ENCODE data around the gene PGM1. TPM values are rescaled to one million over a fixed set of nuclear protein-coding genes. Genes with fewer than 3 reads are reported as not detected.

Gene PGM1
- total RNA-seq, 6 experiments from 2014 or later, result 31.6 to 46.2 (median 32.9) TPM

DNA sequence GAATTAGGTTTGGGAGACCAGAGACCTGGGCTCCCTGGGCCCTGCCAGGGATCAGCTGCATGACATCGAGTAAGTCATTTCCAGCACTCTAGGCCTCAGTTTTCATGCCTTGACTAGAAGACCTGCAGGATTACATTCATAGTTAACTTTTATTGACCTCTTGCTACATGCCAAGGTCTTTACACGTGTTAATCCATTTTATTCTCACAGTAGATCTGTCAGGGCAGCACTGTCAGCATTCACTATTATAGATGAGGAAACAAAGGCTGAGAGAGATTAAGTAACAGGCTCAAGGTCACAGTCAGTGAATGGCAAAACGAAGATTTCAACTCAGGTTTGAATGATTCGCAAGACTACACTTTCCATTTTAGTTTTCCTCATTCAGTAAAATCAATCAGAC, 37.0 kb downstream of the PGM1 start:
- peaks cover 50% of the 10 kb centered on the region for H3K4me1 Mint-ChIP-seq (ENCODE audit: low read depth)
- TF ChIP-seq, protein P1, sequence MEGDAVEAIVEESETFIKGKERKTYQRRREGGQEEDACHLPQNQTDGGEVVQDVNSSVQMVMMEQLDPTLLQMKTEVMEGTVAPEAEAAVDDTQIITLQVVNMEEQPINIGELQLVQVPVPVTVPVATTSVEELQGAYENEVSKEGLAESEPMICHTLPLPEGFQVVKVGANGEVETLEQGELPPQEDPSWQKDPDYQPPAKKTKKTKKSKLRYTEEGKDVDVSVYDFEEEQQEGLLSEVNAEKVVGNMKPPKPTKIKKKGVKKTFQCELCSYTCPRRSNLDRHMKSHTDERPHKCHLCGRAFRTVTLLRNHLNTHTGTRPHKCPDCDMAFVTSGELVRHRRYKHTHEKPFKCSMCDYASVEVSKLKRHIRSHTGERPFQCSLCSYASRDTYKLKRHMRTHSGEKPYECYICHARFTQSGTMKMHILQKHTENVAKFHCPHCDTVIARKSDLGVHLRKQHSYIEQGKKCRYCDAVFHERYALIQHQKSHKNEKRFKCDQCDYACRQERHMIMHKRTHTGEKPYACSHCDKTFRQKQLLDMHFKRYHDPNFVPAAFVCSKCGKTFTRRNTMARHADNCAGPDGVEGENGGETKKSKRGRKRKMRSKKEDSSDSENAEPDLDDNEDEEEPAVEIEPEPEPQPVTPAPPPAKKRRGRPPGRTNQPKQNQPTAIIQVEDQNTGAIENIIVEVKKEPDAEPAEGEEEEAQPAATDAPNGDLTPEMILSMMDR (IDR thresholded peaks at IDR 0.05), result no peak
- peak overlapping the region; percentile 50; the same call in 1 of the 2 replicates for H3K27ac Mint-ChIP-seq
- no peaks in the 10 kb centered on the region for H3K9me3 Mint-ChIP-seq
- no peak for DNase-seq
- H3K27me3 Mint-ChIP-seq (ENCODE audit: insufficient read depth), result no peaks in the 10 kb centered on the region; the same call in 1 of the 2 replicates
- no peak overlapping the region for H3K4me3 Mint-ChIP-seq
- peaks cover 11% of the 10 kb centered on the region; the same call in 1 of the 2 replicates for H3K36me3 Mint-ChIP-seq (ENCODE audit: low read depth)

DNA sequence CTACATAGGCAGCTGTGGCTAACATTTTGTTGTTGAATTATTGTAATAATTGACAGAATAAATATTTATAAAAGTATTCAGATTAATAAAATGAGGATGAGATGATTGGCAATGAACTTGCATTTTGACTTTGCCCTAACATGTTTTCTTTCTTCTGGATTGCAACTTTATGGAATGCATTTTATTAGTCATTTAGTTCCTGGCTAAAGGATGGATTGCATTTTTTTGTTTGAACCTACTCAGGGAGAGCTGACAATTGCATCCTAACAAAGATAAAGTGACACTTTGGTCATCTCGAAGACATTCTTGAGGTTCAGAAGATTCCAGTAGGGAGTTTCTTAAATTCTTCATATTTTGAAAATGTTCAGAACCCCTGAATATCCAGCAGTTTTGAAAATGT, 37.5 kb downstream of the PGM1 start:
- peak; percentile 18 for DNase-seq
- no peak overlapping the region for H3K4me3 Mint-ChIP-seq
- peaks cover 11% of the 10 kb centered on the region; the same call in 1 of the 2 replicates for H3K36me3 Mint-ChIP-seq (ENCODE audit: low read depth)
- H3K4me1 Mint-ChIP-seq (ENCODE audit: low read depth), result peaks cover 50% of the 10 kb centered on the region
- no peaks in the 10 kb centered on the region; the same call in 1 of the 2 replicates for H3K27me3 Mint-ChIP-seq (ENCODE audit: insufficient read depth)
- H3K27ac Mint-ChIP-seq, result peak overlapping the region; percentile 50; the same call in 1 of the 2 replicates
- TF ChIP-seq, protein P1 (IDR thresholded peaks at IDR 0.05), result no peak
- no peaks in the 10 kb centered on the region for H3K9me3 Mint-ChIP-seq

DNA sequence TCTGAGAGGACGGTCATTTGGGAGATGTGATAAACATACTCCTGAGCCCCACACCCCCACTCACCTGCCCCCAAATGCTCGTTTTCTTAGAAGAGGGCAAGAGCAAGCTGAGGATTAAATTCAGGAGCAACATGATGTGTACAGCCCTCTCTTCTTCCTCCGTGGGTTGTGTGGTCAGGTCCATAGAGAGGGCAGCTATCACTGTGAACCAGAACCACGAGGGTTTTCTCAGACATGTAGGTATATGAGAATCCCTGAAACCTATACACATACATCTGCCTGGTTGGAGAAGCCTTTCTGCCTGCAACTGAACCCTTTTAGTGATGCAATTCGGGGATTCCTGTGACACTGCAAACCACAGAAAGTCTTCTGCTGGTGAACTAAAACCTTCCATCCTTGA, 38.9 kb downstream of the PGM1 start:
- Mint-ChIP-seq H3K4me1 (ENCODE audit: low read depth) (peaks cover 49% of the 10 kb centered on the region), H3K27me3 (ENCODE audit: insufficient read depth) (no peaks in the 10 kb centered on the region; the same call in 1 of the 2 replicates), H3K4me3 (no peak overlapping the region), H3K9me3 (no peaks in the 10 kb centered on the region), H3K36me3 (ENCODE audit: low read depth) (peaks cover 17% of the 10 kb centered on the region), H3K27ac (no peak overlapping the region)
- no peak for DNase-seq
- TF ChIP-seq, protein P1 (IDR thresholded peaks at IDR 0.05), result no peak

DNA sequence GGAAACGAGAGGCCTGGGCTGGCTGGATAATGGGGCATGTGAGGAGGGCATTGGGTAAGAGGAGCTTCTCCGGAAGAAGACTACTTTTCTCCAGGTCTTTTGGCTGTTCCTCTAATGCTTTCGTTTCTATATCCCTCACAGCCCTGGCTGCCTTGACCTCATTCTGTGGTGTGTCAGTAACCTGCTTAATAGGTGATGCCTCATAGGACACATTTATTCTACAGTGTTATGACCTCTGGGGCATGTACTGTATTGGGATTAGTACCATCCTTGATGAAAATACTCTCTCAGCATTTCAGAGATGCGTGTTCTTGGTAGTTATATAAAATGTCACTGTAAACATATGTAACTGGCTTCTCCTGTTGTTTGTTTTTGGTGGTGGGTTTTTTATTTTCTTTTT, 40.1 kb downstream of the PGM1 start:
- Mint-ChIP-seq H3K4me1 (ENCODE audit: low read depth) (peaks cover 49% of the 10 kb centered on the region), H3K27ac (no peak overlapping the region), H3K36me3 (ENCODE audit: low read depth) (peaks cover 24% of the 10 kb centered on the region), H3K4me3 (no peak overlapping the region), H3K9me3 (no peaks in the 10 kb centered on the region), H3K27me3 (ENCODE audit: insufficient read depth) (no peaks in the 10 kb centered on the region; the same call in 1 of the 2 replicates)
- TF ChIP-seq, protein P1 (IDR thresholded peaks at IDR 0.05), result no peak
- no peak for DNase-seq

DNA sequence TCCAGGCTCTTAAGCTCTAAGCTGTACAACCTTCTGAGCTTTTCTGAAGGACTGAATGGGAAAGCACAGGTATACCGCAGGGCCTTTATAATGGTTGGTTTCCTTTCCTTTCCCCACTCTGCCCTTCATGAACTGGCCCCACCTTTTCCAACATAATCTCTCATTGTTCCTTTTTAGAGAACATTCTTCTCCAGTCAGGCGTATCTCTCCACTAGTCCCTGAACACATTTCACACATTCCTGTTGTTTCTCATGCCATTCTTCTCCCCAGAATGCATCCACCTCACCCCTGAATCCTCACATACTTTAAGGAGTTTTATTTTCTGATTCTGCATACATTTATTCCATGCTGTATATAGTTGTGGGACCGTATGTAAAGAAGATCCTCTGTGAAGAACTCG, 41.3 kb downstream of the PGM1 start:
- Mint-ChIP-seq H3K4me3 (no peak overlapping the region), H3K27ac (no peak overlapping the region), H3K4me1 (ENCODE audit: low read depth) (peaks cover 40% of the 10 kb centered on the region), H3K36me3 (ENCODE audit: low read depth) (peaks cover 24% of the 10 kb centered on the region), H3K9me3 (no peaks in the 10 kb centered on the region), H3K27me3 (ENCODE audit: insufficient read depth) (no peaks in the 10 kb centered on the region; the same call in 1 of the 2 replicates)
- no peak for DNase-seq
- TF ChIP-seq, protein P1 (IDR thresholded peaks at IDR 0.05), result no peak

All from HFFc6 (cell line).